ENCODE results near the gene C10orf105. TPM values are rescaled to one million over a fixed set of nuclear protein-coding genes. Genes with fewer than 3 reads are reported as not detected.

The C10orf105 gene
- total RNA-seq, 1 donor from 2014 or later = not detected

- TF ChIP-seq CTCF (IDR thresholded peaks at IDR 0.05; ENCODE audit: partially characterized antibody, unreplicated experiment) = no peak
- no peak overlapping the region for H3K4me3 Mint-ChIP-seq (ENCODE audit: unreplicated experiment)
- peaks cover 10% of the 10 kb centered on the region for H3K27me3 Mint-ChIP-seq (ENCODE audit: unreplicated experiment)
- H3K27ac Mint-ChIP-seq (ENCODE audit: unreplicated experiment) = no peak overlapping the region
- no peak for DNase-seq
- H3K9me3 Mint-ChIP-seq (ENCODE audit: unreplicated experiment) = peaks cover 2% of the 10 kb centered on the region
- H3K36me3 Mint-ChIP-seq (ENCODE audit: unreplicated experiment) = no peaks in the 10 kb centered on the region
- peaks cover 4% of the 10 kb centered on the region for H3K4me1 Mint-ChIP-seq (ENCODE audit: low read depth, unreplicated experiment)
These were observed 45.8 kb upstream of the C10orf105 start for GRCh38 chr10:71765176-71765904.

GRCh38 chr10:71763352-71764127 lies 44.0 kb upstream of the C10orf105 start:
- Mint-ChIP-seq H3K27me3 (ENCODE audit: unreplicated experiment) (peaks cover 10% of the 10 kb centered on the region), H3K27ac (ENCODE audit: unreplicated experiment) (no peak overlapping the region), H3K4me1 (ENCODE audit: low read depth, unreplicated experiment) (peaks cover 4% of the 10 kb centered on the region), H3K4me3 (ENCODE audit: unreplicated experiment) (no peak overlapping the region), H3K36me3 (ENCODE audit: unreplicated experiment) (no peaks in the 10 kb centered on the region), H3K9me3 (ENCODE audit: unreplicated experiment) (peaks cover 2% of the 10 kb centered on the region)
- no peak for TF ChIP-seq CTCF (IDR thresholded peaks at IDR 0.05; ENCODE audit: partially characterized antibody, unreplicated experiment)
- no peak for DNase-seq

DNA sequence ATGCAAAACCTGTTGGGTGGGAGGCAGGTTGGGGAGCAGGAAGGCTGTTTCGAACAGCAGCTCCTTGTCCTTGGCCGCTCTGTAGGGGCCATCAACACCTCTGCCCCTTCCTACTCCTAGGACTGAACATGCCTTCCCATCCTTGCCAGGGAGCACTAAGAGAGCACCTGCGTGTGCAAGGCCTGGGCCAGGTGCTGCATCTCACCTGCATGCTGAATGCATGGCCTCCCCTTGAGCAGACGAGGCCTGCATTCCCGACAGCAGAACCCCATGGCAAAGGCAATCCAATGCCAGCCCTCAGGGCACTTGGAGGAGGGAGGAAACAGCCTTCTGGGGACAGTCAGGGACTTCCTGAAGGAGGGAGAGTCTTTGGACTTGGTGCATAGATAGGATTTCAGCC lies 42.7 kb upstream of the C10orf105 start:
- Mint-ChIP-seq H3K9me3 (ENCODE audit: unreplicated experiment) (peaks cover 2% of the 10 kb centered on the region), H3K4me1 (ENCODE audit: low read depth, unreplicated experiment) (peaks cover under 1% of the 10 kb centered on the region), H3K36me3 (ENCODE audit: unreplicated experiment) (no peaks in the 10 kb centered on the region), H3K27ac (ENCODE audit: unreplicated experiment) (no peak overlapping the region), H3K4me3 (ENCODE audit: unreplicated experiment) (no peak overlapping the region), H3K27me3 (ENCODE audit: unreplicated experiment) (peaks cover 10% of the 10 kb centered on the region)
- no peak for TF ChIP-seq CTCF (IDR thresholded peaks at IDR 0.05; ENCODE audit: partially characterized antibody, unreplicated experiment)
- no peak for DNase-seq

DNA sequence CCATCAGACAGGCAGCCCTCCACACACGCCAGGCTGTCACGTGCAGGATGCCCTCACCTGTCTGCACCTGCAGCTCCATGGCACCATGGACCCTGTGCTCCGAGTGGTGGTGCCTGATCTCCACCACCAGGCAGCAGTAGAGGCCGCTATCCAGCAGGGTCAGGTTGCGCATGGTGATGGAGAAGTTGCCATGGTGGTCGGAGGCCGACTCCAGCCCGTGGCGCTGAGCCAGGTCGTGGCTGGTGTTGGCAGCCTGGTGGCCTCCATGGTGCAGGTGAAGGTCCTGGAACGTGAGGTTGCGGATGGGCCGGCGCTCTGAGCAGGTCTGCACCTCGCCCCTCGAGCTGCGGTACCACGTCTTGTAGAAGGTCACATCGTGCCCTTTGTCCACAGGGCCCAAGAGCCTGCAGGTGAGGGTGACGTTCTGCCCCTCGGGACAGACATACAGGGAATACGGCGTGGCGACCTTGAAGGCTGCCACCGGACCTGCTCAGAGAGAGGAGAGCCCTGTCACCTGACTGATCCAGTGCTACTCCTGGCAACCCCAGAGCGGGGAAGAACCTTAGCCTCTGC lies 42.0 kb upstream of the C10orf105 start:
- Mint-ChIP-seq H3K36me3 (ENCODE audit: unreplicated experiment) (no peaks in the 10 kb centered on the region), H3K4me3 (ENCODE audit: unreplicated experiment) (no peak overlapping the region), H3K9me3 (ENCODE audit: unreplicated experiment) (peaks cover 2% of the 10 kb centered on the region), H3K27me3 (ENCODE audit: unreplicated experiment) (peaks cover 10% of the 10 kb centered on the region), H3K27ac (ENCODE audit: unreplicated experiment) (no peak overlapping the region), H3K4me1 (ENCODE audit: low read depth, unreplicated experiment) (no peaks in the 10 kb centered on the region)
- TF ChIP-seq CTCF (IDR thresholded peaks at IDR 0.05; ENCODE audit: partially characterized antibody, unreplicated experiment) = peak; percentile 16
- DNase-seq = no peak
